Skin of body (tissue), 2 donors: ENCODE measurements around the gene GRAMD2A. TPM values are rescaled to one million over a fixed set of nuclear protein-coding genes. Genes with fewer than 3 reads are reported as not detected.
"Not testable (repeated sequence)": the region's sequence is repeated elsewhere in the genome, so short reads cannot be mapped to it uniquely, and the experiment has no call there.

Experiments used
- DNase-seq: peaks from one replicate; lab custom pipeline; 2025; lab: John Stamatoyannopoulos, UW
- total RNA-seq: library from RNA; depleted of rRNA; stranded (reverse); fragments of >200 nt; gene quantifications from one replicate; pipeline ENCODE4 v1.2.3, GENCODE V29; 2014

GRAMD2A gene
- total RNA-seq, 1 donor from 2014 or later = 0.39 TPM

- DNase-seq = no peak
Measured at GRCh38 chr15:72189250-72189902, 8.2 kb downstream of the GRAMD2A start.

DNA sequence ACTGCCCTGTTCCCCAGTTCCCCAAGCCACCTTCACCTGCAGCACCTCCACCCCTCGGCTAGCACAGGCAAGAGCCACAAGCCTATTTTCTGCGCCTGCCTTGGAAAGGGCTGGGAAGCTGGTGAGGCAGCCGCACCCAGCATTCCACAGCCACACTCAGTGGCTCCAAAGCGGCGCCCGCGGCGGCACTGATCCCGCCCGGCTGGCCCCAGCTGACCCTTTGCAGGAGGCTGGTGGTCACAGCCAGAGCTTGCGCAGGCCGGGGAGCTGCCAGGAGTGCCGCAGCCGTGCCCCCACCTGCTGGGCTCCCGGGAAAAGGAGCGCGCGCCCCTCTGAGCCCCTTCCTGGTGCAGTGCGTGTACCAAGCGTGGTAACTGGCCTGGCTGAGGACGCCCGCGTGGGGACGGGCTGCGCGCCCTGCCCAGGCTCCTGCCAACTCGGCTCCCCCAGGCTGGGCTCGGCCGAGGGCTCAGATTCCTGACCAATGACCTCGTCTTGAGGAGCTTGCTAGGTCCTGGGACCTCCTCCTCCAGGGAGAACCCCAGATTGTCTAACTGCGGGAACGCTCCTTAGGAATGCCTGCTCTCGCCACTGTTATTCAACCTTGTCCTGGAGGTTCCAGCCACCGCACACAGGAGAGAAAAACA is 13.3 kb downstream of the GRAMD2A start:
- no peak for DNase-seq

DNA sequence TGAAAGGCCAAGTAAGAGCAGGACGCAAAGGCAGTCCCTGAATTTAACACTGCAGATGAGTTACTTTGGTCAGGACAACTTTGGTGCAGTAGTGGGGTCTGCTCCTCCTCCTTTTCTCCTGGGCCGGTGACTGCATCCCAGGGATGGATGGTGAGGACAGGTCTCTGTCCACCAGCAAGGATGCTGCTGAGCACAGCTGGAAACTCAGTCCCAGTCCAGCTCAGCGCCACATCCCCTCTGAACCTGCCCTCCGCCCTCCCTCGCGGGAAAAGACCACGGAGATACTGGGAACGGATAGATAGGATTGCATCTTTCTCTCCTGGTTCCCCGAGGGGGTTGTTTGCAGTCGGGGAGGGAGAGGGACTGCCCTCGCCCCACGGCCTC is 13.8 kb downstream of the GRAMD2A start:
- no peak for DNase-seq

- DNase-seq = no peak
Measured at GRCh38 chr15:72182673-72183072, 14.9 kb downstream of the GRAMD2A start.

GRCh38 chr15:72182244-72182643 is 15.3 kb downstream of the GRAMD2A start:
- DNase-seq = no peak

DNA sequence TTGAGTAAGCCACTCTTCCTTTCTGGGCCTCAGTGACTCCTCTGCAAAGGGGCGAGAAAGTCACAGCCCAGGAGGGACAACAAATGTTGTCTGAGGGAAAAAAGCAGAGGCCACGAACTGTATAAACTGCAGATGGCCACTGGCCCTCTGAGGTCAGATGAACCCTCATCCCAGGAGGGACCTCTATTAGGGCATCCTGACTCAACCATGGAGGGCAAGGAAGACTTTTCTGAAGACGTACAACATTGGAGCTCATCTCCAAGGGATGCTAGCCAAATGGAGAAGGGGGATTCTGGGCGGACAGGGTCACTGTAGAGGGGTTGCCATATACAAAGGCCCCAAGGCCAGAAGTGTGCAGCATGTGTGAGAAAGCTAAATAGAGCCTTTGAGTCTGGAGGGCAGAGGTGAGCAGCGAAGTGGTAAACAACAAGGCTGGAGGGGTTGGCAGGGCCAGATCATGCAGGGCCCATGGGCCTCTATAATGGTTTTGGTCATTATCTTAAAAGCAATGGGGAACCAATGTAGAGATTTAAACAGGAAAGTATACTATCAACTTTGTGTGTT is 16.7 kb downstream of the GRAMD2A start:
- DNase-seq = no peak

DNA sequence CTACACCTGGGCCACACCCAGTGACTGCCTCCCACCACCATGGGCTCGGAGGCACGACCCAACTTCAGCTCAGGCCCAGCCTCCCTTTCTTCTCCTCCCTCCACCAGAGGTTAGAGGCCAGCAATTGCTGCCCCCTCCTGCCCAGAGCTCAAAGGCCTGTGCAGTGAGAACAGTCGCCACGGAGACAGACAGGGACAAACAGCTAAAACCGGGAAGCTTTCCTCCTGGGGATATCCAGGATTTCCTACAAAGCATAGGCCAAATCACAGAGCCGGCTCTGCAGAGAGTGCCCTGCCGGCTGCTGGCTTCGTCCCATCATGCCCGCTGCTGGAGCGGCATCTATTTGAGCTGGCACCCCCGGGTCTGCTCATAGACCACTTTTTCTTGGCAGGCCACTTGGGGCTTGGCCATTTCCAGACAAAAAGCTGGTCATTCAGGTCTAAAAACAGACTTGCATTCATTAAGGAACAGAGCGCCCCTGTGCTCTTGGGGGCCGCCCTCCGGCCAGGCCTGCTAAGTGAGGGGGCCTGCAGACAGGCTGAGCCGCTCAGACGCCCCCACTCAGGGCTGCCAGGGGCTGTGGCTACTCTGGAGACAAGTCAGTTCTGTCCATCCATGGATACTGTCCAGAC is 17.5 kb downstream of the GRAMD2A start:
- DNase-seq = peak; percentile 44

DNA sequence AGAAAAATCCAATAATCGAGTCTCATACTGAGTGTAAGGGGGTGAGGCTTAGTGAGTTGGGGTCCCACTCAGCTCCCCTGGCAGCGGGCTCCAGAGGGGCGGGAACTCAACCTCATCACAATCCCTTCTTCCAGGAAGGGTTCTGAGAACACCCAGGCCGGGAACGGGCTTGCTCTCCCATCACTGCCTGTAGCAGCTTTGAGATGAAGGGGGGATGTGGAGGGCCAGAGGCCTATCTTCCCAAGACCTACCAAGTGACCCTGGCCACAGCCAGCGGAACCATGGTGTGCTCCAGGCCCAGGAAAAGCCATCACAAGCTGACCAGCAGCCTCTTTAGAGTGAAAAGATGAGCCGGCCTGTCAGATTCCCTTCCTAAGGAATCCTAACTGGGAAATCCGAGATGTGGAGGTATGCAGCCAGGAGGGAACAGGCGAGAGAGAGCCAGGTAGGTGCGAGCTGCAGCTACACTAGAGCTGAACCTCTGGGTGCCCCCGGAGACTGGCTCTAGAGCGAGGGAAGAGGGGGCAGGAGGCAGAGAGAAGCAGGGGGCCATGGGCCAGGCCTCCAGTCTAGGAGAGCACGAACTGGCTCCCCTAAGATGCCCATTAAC is 18.5 kb downstream of the GRAMD2A start:
- DNase-seq = no peak

DNA sequence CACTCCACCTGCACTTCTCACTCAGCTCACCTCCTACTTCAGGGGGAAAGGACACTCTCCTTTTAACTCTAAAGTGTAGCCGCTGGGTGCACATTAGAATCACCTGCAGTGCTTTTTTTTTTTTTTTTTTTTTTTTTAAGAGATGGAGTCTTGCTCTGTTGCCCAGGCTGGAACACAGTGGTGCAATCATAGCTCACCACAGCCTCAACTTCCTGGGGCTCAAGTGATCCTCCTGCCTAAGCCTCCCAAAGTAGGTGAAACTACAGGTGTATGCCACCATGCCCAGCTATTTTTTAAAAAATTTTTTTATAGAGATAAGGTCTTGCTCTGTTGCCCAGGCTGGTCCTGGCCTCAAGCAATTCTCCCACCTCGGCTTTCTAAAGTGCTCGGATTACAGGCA is 20.8 kb downstream of the GRAMD2A start:
- DNase-seq = no peak

DNA sequence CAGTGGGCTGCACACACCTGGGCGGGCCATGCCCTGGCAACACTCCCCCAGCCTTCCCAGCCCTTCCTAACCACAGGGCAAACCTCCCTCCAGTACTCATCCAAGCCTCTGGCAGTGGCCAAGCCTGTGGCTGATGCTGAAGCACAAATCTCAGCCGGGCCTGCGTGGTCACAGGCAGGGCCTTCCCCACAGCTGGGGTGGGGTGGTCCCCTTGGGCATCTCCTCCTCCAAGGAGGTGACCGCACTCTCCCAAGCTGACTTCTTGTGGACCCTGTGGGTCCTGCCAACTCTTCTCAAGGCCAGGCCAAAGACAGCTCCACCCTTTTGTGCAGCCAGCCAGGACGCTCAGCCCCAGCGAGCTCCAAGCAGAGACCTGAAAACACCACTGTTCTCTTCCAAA is 21.4 kb downstream of the GRAMD2A start:
- no peak for DNase-seq

- DNase-seq = no peak
Measured at GRCh38 chr15:72175186-72176044, 22.2 kb downstream of the GRAMD2A start.

DNA sequence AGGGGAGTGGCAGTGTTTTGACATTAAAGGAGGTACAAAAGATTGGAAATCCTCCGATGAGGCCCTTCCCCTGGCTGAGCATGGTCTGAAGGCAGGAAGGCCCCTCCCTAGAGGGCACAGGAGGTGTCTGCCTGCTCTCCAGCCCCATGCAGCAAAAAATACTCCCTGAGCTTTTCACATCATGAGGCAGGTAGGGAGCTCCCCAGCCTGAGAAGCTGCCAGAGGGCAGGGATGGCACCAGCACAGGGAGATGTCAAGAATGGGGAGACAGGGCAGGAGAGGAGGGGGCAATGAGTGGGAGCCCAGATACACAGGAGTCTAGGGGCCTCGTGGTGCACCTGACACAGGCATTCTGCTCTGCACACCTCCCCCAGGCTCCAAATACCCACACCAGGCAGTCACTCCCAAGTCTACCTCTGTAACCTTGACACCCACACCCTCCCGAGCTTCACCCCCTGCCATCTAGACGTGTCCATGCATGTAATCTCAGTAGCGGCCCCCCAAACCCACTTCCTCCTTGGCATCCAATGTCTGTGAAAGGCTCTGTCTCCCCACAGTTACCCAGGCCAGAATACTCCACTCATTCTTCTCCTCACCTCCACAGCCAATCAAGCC is 22.9 kb downstream of the GRAMD2A start:
- DNase-seq = no peak

- no peak for DNase-seq
Measured at GRCh38 chr15:72173864-72174550, 23.6 kb downstream of the GRAMD2A start.

DNA sequence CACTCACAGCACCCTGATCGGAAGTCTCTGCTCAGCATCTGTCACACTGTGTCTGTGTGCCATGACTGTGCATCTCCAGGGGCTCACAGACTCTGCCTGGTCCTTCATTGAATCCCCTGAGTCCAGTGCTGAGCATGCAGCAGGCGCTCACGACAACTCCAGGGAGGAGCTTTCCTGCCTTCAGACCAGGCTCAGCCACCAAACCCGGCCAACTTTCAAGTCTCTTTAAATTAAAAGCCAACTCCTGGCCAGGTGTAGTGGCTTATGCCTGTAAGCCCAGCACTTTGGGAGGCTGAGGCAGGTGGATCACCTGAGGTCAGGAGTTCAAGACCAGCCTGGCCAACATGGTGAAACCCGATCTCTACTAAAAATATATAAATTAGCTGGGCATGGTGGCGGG is 24.2 kb downstream of the GRAMD2A start:
- no peak for DNase-seq

GRCh38 chr15:72172796-72173195 is 24.8 kb downstream of the GRAMD2A start:
- DNase-seq = no peak

GRCh38 chr15:72171978-72172377 is 25.6 kb downstream of the GRAMD2A start:
- not testable (repeated sequence) for DNase-seq

- no peak for DNase-seq
Measured at GRCh38 chr15:72170691-72171090, 26.9 kb downstream of the GRAMD2A start.

DNA sequence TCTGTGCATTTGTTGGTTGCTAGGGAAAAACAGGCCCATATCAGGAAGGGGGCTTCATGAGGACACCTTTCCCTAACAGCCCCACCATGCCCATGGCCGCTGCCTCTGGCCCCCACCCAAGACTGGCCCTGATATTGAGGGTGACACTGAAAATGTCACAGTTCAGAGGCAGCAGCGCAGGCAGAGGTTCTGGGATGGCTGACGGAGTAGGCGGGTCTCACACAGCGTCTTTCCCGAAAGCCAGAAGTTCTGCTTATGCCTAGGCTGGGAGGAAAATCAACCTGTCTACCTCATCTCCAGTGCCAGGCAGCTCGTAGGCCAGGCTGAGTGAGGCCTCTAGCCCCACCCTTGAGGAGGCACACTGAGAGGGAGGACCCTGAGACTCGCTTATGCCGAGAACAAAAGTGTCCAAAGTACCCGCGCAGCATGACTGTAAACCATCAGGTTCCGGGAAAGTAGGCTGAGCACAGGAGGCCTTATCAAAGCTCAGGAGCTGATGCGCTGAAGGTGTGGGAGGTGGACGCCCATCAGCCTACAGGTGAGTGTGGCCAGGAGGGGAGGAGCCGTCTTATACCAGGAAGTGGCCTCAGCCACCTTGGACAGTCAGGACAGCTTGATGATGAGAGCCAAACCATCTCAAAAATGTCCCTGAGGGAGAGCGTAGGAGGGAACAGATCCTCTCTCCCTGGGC is 27.5 kb downstream of the GRAMD2A start:
- no peak for DNase-seq

GRCh38 chr15:72169236-72169920 is 28.2 kb downstream of the GRAMD2A start:
- DNase-seq = no peak
